SK-N-DZ (cell line): ENCODE measurements around the gene PPARG.

Source experiments
- DNase-seq: peaks from one replicate; pipeline ENCODE4 v3.0.0-alpha.2; 2015; ENCODE audit warnings: low spot score

PPARG gene

DNA sequence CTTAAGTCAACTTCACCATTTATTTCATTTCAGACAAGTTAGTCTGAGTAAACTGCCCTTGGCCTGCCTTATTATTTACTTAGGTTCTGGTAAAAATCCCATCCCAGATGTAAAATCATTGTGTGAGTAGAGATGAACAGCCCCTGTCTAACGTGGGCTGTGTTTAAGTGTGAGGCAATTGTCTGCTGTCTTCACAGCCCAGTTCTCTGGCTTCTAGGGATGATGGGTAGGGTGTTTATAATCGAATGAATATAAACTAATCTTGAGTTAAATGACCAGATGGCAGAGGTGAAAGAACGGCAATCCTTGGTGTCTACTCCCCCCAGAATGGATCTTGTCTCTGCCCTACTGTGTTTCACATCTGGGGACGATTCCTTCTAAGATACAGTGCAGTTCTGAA is 20.8 kb downstream of the PPARG start:
- DNase-seq: peak; percentile 59

DNA sequence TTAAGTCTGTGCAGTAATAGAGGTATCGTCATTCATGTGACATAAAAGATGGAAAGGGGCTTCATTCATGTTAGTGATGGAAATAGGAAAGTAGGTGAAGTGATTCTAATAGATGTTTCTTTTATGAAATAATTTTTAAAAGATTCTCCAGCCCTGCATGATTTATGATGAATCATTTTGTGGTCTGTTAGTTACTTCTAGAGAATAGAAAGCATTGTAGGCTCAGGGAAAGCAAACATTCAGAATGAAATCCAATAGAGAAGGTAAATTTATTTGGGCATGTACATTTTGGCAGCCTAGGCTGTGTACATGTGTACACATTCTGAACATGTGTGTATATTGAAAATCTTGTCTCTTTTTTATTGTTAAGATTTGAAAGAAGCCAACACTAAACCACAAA is 23.1 kb downstream of the PPARG start:
- no peak for DNase-seq

DNA sequence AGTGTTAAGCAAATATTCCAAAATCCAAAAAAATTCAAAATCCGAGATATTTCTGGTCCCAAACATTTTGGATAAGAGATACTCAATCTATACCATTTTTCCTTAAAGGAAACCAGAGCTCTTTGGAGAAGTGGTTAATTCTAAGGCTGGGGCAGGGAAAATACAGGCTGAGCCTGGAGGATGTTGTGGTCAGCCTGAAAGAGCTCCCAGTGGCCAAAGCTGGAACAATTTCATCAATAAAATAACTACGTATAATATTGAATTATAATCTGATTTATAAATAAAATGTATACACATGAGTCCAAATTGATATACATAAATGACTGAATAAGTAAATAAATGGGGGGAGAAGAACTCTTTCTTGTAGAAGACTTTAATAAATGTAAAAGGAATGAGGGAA is 24.6 kb downstream of the PPARG start:
- no peak for DNase-seq

DNA sequence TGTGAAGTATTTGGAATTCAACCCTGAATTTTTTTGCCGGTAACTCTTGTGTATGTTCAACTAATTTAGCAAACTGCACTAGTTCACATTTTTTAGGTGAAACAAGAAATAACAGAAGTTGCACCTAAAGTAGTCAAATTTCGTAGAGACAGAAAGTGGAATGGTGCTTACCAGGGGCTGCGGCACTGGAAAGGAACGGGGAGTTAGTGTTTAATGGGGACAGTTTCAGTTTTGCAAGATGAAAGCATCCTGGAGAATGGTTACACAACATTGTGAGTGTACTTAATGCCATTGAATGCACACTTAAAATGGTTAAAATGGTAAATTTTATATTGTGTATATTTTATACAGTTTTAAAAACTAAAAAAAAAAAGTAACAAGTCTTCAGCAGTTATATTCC is 27.4 kb downstream of the PPARG start:
- DNase-seq: no peak

DNA sequence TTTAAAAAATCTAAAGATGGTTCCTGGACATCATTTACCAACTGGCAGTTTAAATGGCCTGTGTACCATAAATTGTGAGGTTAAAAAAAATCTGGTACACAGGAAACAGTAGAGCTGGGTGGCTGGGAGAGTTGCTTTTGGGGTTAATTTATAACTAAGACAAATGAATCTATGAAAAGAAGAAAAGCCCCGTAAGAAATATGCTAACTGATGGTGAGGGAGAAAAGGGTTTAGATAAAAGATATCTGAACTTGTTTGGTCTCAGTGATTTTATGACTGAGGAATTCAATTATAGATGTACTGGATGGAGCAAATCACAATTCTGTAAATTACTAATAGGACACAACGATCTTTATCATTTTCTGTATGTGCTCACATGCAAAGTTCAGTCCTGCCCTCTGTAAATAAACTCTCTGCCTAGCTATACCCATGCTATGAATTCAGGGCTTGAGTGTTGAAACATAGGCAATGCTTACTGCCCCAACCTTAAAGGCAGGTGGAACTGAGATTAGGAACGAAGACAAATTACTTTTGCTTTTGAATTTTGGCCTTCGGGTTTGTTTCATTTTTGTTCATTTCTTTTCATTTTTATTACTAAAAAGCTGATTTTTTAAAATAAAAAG is 28.0 kb downstream of the PPARG start:
- peak; percentile 13 for DNase-seq

DNA sequence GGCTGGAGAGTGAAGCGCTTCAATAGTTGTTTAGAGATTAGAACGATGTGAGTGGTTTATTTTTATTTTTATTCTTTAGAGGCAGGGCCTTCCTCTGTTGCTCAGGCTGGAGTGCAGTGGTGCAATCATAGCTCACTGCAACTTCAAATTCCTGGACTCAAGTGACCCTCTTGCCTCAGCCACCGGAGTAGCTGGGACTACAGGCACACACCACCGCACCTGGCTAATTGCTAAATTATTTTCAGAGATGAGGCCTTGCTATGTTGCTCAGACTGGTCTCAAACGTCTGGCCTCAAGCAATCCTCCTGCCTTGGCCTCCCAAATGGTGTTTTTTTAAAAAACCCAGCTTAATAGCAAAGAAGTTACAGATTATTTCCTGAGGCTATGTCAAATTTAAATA is 29.0 kb downstream of the PPARG start:
- no peak for DNase-seq

DNA sequence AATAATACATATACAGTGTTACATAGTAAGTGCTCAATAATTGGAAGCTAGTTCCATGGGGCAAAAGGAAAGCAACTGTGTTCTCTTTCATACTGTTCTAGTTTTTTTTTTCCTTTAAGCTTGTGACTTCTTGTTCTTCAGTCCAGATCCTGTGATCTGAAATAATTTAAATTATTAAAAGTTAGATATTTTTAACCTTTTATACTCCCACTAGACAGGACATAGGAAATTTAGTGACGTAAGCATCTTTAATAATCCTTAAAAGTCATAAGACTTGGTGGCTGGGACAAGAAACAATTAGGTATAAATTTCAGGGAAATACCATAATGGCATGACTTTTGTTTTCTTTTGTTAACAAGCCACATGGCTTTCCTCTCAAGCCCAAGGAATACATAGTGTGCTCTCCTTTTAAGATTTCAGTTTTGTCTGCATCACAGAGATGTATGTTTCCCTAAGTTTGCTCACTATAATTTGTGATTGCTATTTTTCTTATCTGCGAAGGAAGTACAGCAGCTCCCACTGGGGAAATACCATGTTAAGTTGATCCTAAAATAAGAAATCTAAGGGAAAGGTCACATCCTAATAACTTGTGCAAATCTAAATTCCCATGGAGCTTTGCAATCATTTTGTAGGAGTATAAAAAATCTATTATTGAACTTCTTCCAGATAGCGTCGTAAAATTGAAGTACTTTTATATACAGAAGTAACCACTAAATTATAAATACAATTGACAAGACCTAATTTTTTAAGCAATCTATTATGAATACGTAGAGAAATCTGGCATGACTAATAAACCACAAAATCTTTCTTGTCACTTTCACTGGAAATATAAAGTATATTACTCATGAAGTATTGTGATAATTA is 30.1 kb downstream of the PPARG start:
- no peak for DNase-seq

DNA sequence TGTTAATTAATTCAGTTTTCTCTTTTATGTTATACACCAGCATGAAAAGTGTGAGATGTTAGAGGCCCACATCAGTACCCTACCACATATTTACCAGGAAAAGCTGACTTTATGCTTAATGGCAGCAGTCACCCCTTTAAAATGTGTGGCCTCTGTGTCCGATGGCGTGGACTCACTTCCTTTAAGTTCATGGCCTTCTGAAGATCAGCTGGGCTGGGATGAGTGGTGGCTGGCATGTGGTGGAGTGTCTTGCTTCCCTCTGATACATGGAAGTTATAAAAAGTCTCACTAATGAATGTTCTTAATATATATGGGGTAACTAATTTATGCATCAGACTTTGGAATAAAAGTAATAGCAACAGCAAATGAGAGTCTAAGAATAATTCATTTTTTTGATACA is 32.1 kb downstream of the PPARG start:
- no peak for DNase-seq

DNA sequence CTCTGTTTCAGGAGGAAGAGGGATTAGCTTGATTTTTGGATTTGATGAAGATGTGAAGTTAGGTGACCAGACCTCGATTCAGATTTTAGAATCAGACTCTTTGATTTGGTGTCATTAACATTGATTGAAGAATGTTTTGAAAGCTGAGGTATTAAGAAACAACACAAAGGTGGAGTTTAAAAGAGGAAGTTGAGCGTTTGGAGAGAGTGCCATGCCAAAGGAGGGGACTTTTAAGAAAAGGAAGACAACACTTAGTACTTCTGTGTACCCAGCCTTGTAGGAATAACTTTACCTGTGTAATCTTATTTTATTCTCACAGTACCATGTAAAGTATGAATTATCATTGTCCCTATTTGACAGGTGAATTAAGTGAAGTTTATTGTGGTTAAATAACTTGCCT is 34.4 kb downstream of the PPARG start:
- no peak for DNase-seq

DNA sequence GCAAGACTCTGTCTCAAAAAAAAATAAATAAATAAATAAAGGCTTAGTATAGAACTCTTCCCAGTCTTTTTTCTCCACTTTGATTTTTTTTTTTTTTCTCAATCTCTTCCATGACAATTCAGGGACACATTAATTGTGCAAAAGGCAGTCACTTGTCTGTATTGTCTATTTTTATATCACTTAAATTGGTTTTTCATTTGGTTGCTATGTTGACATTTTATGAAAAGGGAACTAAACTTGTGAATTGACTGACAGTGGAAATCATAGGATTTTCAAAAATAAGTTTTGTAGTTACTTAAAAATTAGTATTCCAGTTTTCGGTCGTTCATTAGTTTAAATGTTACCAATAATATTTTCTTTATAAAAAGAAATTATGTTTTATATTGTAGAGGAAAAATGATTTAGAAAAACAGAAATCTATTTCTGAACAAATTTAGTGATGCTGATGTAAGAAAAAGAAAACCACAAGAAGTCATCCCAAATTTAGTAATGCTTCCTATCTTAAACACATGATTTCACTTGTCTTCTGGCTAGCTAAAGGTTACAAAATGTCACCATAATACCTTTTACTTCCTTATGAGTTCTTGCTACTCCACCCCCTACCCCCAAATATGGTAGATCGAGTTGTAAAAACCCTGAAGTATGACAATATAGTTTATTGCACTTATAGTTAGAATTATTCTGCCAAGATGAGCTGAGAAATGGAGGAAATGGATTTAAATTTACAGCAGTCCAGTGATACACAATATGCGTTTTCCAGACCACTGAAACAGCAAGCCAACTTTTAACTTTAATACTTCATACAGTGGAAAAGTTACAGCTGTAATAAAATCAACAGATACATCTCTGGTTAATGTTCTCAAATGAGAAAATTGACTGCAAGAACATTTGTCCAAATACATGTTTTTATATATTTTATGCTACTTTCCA is 37.0 kb downstream of the PPARG start:
- no peak for DNase-seq

DNA sequence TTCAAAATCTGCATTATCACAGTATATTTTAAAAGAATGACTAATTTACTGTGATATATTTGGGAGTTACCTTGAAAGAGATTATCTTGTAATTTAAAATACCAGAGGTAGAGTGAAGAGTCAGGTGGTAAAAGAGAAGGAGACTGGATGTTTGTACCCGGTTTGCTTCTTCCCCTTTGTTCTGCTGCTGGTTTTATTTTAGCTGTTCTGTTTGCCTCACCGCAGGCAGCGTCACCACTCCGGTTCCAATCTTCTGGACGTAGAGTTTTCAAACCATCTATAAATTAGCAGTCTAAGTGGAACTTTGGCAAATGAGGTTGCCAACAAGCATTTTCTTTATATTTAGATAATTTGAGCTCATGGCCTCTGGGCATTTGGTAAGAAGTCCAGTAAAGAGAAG is 38.2 kb downstream of the PPARG start:
- DNase-seq: no peak

DNA sequence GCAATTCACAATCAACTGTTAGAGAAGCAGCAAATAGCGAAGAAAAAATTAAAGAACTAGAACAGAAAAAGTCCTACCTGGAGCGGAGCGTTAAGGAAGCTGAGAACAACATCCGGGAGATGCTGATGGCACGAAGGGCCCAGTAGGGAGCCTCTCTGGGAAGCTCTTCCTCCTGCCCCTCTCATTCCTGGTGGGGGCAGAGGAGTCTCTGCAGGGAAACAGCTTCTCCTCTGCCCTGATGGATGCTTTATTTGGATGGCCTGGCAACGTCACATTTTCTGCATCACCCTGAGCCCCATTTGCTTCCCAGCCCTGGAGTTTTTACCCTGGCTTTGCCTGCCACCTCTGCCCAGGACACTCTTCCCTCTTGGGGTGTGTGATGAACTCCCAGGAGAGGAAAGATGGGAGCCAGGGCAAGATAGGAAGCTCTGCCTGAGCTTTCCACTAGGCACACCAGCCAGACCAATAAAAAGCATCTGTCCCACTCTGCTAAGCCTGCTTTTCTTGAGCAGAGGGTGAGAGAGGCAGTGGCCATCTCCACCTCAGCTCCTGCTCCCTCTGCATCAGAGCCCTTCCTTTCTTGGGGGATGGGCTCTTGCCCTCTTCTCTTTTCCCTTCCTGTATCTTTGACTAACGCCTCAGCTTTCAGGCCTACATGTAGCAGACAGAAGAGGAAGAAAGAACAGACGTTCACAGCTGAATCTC is 39.4 kb downstream of the PPARG start:
- no peak for DNase-seq

DNA sequence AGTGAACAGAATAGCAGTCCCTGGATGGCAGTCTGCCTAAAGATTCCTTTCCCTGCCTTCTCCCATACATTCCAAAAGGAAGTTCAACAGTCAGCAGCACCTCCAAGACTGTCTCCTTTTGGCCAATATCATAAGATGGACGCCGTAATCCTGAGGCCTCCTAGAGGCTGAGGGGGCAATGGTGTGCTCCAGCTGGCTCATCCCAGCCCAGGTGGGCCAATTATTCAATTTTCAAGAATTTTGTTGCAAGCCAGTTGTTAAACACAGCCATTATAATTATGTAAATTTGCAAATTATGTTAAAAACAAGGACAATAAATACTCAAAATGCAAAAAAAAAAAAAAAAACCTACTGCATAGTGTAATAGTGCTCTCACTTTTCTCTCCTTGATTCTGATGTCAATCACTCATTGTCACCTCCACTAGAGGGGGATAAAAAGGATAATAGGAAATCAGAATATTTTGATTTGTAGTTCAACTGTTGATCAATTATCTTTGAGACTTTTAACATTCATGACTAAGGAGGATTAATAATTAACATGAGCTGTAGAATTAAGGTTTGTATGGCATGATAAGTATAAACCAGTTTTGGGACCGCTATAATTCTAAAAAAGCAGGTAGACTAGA is 40.1 kb downstream of the PPARG start:
- DNase-seq: no peak

DNA sequence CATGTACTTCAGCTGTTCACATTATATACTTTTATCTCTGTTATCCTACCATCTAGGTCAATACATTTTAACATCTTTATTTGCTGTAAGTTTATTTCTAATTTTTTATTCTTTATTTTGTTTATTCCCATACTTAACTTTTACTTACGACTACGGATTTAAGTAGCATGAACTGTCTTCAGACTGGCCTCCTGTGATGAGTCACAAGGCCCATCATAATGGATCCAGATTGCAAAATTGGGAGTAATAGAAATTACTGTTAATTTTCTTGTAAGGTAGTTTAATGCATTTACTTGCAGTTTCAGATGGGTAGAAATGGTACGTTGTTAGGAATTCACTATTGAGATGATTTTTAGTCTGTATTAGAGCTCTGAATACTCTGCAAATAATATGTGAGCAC is 45.9 kb downstream of the PPARG start:
- no peak for DNase-seq

DNA sequence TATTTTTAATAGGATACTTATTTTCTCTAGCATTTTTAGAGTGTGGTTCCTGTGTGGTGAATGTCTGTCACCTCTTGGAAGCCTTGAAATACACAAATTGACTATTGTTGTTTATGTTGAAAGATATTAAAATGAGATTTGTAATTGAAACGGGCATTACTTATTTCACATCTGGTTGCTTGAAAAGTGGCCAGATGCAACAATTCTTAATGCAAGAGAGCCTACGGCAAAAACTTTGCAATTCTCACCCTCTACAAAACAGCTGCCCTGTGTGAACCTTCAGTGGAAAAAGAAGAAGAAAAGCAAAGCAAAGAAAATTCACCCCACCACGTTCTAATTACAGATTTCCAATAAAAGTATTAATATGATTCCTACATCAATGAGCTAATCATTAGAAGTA is 46.6 kb downstream of the PPARG start:
- no peak for DNase-seq

DNA sequence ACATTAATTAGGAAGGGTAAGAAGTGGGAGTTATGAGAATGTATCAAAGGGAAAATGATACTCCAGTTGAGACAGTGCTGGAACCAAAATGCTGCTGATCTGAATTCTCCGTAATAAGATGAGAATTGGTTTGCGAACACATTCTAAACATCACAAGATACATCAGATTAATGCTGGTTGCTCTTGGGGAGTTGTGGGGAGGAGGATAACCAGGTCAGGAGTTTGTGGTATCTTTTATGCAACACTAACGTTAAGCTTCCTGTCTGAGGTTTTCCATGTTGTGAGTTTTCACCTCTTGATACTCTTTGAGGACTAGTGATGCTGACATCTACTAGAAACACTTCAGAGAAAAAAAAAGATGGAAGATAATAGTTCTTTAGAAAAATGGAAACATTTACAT is 47.2 kb downstream of the PPARG start:
- DNase-seq: no peak

DNA sequence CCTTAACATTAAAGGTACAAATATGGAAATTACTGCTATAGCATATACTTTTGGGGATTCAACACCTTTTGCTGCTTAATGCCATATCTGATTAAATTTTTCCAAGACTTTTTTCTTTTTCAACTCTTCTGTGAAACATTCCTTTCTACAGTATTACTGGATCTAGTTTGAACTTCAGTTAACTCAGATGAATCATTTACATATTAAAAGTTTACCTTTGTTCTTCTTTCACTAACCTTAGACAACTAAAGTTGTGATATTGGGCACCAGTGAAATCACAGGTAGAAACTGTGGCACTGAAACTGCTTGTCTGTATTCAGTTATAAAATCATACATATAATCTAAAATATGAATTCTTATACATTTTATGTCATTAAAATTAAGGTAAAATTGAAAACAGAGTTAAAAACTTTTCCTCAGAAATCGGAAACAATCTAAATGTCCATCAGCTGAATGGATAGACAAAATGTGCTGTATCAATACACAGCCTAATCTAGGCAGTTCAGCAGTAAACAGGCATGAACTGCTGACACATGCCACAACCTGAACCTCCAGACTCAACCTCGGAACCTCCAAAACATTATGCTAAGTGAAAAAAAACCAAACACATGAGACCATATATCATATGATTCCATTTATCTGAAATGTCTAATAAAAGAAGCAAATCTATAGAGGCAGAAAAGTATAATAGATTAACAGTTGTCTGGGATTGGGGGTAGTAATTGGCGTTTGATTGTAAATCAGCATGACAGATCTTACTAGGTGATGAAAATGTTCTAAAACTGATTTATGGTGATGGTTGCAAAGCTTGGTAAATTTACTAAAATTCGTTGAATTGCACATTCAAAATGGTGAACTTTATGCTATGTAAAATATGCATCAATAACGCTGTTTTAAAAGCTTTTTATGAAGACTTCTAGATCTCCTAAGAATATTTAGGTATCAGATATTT is 50.0 kb downstream of the PPARG start:
- peak; percentile 42 for DNase-seq

DNA sequence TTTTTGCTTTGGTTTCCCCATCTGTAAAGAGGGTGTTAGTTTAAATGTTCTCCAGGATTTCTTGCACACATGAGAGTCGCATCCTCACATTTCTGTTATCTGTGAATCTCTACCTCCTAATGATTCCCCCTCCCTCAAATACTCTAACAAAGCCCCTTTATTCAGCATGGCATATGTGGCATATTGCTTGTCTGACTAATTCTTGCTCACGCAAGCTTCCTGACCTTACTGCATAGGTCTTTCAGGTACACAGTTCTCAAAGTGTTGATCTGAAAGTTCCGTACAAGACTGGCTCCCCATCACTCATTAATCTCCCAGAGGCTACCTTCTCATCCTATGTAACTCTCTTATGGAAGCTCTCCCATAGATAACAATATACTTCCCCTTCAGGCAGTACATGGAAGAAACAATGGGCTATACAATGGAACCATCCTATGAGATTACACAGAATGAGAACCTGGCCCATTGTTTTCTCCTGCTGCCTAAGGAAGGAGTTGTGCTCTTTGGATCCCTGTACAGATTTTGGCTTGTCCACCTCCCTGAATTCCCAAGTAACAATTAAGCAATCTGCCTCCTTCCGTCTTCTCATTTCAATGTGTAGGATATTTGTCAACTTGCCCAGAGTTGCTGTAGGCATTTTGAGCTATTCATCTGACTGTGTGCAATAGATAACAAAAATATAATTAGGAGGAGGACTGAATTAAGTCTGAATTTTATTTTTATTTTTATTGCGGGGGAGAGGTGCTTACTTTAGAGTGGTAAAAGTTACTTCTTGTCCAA is 51.0 kb downstream of the PPARG start:
- no peak for DNase-seq

DNA sequence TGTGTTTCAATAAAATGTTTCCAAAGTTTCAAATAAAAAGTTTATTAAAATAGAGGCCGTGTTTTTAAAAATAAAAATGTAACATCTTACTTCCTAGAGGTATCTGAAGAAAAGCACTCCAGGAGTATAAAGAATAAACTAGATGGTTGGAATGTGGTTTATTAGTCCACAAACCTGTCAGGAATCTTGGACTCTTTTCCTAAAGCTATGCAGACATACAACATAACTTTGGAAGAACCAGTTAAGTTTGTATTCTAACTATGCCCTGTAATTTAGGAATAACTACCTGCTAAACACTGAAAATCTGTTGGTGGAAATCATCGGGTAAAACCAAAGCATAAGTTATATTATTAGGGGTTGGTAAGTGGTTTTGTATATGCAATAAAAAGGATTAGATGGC is 51.6 kb downstream of the PPARG start:
- DNase-seq: no peak
